Stimulated activated CD4-positive, alpha-beta T cell treated with anti-CD3 and anti-CD28 coated beads, Interleukin-12 subunit alpha, Interleukin-12 subunit beta, amount 100 ng/mL, for 48 hours (primary cell): ENCODE data around the gene CACNA1C.
A peak's percentile ranks its signal among the peaks of the same experiment; 100 is the strongest.

Experiments
- DNase-seq, 3 donors: peaks; one replicate each; pipeline ENCODE4 v3.0.0-alpha.2; 2020; ENCODE audit warnings: low read depth in 2 of 3, low spot score in 1 of 3

CACNA1C gene

DNA sequence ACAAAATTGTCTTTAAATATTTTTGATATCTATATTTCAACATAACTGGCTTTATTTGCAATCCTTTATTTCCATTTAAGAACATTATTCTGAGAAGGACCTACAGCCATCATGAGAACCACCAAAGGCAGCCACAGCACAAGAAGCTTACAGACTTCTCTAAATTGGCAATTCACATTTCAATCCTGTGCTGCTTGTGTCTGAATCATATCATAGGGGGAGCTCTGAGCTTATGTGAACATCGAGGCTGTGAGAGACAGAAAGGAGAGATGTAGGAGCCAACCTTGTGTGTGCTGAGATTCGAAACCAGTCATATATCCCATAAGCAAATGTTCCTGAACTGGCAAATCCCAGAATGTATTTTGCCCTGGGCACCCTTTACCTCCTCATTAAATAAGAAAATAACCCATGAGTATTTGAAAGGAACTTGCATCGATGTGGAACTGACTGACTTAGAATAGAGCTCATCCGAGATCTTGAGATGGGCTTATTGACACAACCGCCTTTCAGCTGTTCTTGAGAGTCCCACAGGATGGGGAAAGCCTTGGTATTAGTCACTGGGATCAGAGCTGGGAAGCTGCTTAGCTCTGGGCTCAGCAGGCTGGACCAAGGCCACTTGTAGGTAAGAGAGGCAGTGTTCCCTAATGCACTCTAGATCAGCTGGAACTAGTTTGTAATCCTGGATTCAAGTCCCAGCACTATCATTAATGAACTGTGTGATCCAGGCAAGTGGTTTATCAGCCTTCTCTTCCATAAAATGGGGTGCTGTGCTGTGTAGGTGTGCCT is 329.8 kb downstream of the CACNA1C start:
- no peak for DNase-seq

DNA sequence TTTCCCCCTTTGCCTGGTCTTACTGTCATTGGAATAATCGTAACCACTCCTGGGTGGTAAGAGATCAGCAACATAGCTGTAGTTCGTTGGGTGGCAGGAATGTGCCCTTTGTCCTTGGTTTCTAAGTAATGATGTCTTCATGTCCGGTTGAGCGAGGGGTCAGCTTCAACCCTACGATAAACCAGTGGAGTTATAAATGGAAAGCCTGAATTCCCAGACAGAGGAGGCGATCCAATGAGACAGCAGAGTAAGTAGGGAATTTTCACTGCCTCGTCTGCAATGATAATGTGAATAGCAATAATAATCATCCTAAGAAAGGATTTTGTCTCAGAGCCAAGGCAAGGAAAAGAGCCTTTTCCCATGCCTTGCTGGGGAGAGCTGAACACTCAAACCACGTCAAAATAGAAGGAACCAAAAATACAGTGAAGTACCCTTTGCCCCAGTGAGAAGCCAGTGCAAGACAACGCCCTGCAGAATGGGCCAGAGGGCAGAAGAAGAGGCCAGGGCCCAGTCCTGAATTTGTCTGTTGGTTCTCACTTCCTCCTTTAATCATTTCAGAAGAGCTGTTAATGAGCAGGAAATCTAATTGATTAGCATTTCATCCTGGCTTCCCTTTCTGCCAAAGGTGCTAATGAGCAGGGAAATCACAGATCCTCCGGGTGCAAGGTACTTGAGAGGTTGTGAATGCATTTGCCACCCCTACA is 330.7 kb downstream of the CACNA1C start:
- DNase-seq: no peak

DNA sequence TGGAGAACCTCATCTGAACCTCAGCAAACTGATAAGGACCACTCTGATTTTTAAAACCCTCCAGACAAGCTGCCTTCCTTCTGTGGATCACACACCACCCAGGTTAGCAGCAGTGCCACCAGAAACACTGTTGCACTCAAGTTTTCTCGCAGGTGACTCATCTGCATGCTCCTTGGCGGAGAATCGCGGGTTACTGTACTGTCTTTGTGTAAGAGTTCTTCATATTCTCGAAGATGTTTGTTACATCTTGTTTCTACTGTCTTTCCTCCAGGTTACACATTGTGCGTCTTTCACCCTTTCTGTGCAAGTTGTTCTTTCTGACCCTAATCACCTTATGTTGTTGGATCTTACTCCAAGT is 331.2 kb downstream of the CACNA1C start:
- DNase-seq: no peak

DNA sequence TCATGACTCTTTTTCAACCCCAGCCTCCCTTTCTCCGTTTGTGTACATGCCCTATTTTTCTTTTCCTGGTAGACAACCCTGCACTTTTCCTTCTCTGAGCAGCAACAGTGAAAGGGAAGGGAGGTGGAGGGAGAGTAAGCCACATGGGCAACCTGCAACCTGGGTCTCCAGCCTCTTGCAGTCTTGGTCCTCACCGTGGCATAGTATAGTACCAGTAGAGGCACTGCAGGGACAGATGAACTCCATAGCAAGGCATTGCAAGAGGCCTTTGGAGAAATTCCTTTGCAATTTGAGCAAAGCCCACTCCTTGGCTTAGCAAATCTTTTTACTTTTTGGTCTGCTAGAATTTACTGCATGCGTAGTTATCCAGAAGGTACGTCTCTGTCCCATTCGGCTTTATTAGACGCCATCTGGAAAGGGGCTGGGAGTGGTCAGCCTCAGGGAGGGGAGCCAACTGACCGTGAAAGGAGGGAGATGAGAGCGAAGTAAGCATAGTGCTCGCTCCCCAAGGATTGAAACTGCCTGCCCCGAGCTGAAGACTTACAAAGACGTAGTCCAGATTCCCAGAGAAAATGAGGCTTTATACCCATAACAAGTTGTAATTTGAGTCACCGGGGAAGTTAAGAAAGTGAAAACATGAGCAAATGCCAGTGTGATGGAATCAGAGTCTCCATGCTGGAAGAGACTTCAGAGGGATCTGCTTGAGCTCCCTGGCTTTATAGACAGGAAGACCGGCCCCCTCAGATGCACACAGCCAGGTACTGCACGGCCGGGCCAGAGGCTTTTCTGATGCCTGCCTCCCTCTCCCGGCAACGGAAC is 332.0 kb downstream of the CACNA1C start:
- DNase-seq: no peak

DNA sequence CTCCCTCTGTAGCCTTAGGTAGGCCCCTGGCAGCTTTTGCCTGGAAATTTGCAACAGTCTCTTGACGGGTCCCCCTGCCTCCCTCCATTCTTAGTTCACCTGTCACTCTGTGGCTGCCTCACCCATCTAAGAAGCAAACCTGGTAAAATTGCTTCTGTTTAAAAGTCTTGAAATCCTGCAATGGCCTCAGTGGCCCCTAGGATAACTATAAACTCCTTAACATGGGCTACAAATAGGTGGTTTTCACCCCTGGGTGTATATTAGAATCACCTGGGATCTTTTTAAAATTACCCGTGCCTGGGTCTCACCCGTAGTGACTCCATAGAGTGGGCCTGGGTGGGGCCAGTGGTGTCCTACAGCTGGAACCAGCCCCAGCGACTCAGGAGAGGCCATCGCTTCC is 332.7 kb downstream of the CACNA1C start:
- DNase-seq: no peak

DNA sequence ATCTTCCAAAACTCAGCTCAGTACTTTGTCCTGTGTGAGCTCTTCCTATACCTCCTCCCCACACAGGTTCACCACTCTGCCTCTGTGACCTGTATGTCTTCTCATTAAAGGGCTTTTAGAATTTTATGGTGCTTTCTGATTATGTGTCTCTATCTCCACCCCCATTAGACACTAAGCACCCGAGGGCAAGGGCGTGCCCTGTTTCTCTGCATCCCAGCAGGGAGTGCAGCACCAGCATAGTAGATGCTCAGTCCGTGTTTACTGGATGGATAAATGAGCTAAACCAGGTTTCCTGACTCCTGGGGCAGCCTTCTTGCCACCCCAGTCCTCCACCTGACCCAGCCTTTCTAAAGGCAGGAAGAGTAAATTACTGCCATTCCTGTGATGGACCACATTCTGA is 333.8 kb downstream of the CACNA1C start:
- no peak for DNase-seq

DNA sequence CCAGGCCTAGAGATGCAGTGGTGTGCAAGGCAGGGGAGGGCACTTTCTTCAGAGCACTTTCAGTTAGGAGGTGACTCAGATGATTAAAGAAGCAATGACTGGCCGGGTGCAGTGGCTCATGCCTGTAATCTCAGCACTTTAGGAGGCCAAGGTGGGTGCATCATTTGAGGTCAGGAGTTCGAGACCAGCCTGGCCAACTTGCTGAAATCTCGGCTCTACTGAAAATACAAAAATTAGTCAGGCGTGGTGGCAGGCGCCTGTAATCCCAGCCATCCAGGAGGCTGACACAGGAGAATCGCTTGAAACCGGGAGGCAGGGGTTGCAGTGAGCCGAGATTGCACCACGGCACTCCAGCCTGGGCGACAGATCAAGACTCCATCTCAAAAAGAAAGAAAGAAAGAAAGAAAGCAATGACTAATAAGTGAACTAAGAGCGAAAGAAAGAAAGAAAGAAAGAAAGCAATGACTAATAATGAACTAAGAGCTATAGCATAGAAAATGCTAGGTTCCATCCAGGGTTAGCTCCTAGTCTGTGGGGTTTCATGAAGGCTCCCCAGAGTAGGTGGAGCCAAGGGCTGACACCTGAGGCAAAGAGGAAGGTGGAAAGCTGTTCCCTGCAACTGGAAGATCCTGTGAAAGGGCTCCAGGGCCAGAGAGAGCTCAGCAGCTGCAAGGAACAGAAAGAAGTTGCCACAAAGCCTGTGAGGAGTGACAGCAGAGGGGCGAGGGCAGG is 334.5 kb downstream of the CACNA1C start:
- DNase-seq: peak; percentile 25 to 40 (median 37)

DNA sequence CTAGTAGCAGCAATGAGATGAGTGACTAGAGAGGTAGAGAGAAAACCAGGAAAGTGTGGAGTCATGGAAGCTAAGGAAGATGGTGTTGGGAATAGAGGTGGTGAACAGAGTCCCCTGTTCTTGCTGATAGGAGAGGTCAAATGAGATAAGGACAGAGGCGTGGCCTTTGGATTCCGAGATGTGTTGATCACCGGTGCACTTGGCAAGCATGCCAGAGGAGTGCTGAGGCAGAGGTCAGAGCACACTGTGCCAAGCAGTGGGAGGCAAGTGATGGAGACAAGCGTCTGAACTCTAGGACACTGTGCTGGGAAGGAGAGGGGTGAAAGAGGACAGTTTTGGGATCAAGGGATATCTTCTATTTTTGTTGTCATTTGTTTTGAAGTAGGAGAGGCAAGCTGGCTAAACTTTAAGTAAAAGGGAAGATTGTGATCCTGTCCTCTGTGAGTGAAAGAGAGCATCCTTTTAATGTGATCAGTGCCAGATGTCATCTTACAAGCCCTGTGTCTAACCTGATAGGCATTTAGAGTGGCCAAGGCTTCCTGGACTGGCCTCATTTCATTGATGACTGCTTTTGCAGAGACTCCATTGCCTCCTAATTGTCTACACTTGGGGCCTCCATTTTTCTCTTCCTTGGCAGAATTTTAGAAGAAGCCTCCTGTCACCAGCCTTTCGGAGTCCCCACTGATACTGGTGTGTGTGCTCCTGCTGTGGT is 336.4 kb downstream of the CACNA1C start:
- no peak for DNase-seq

DNA sequence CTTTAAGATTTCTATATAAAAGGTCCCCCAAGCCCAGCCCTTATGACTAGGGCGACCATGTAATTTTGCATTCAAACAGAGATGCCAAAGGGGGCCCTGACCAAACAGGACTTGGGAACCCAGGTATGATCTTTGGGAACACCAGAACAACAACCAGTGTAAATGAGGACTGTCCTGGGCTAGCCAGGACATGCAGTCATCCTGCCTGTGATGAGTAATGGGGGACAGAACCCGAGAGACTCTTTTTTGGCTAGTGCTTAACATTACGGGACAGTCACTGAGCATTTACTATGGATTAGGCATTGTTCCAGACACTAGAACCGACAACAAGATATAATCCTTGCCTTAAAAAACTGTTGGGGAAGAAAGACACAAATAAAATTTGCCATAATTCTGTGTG is 337.3 kb downstream of the CACNA1C start:
- DNase-seq: no peak

DNA sequence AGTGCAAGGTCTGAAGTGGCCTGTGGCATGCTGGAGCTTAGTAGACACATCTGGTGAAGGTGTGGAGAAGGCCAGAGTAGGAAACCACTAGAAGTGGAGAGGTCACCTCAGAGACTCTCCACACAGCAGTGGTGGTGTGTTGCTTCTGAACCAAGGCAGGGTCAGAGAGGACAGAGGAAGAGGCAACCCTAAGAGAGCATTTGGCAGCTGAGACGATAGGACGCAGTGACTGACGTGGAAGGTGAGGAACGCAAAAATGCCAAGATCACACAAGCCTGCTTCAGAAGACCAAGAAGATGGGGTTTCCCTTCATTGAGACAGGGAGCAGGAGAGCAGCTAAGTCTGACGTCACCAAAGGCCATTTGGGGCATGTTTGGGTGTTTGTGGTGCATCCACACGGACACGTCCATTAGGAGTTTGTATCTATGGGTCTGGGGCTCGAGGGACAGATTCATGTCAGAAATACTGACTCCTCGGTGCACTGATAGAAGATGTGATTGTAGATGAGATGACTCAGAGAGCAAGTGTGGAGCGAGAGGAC is 338.1 kb downstream of the CACNA1C start:
- DNase-seq: no peak

DNA sequence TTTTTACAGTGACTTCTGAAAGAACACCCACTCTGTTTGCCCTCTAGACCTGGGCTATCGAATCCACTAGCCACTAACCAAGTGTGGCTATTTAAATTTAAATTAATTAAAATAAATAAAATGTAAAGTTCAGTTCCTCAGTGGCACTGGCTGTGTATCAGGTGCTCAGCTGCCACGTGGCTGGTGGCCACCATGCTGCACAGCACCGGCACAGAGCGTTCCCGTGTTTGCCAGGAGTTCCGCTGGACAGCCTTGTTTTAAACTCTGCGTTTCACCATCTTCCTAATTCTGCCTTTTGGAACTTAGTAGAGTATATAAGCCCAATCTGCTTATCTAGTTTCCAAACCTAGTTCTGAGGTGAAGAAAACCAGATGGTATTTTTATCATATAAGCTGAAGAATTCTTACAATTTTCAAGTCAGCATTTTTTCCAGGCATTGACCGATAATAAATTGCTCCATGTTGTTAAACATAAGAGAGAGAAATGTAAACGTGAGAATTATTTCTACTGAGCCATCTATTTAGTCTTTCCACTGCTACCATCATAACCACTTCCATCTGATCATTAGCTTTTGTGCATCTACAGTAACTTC is 339.0 kb downstream of the CACNA1C start:
- no peak for DNase-seq

DNA sequence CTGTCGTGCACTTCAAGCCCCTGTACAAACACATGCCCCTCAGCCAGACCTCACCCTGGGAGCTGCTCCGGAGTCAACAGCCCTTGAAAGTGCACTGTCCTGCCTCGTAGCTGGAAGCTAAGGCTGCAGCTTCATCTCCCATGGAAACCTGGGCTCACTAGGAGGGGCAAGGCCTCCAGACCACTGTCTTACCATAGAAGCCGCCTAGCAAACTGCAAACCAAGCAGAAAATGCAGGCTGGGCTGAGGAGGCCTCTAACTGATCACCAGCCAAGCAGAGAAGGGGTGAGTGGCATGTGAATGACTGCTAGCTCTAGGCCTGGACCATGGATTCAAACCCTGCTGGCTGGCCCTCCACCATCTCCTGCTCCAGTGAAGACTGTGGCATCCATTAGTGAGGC is 340.2 kb downstream of the CACNA1C start:
- DNase-seq: no peak

DNA sequence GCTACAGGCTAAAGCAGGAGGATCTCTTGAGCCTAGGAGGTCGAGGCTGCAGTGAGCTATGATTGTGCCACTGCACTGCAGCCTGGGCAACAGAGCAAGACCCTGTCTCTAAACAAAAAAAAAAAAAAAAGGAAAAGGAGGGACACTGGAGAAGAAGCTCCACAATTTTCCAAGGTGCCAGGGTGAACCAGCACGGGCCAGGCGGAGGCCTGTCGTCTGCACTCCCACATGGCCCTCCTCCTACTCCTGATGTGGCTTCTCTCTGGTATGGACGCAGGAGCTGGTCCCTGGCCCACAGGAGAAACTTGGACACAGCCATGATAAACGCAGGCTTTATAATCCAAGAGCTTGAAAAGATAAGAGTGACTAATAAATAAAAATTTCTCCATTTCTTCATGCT is 341.2 kb downstream of the CACNA1C start:
- DNase-seq: no peak

DNA sequence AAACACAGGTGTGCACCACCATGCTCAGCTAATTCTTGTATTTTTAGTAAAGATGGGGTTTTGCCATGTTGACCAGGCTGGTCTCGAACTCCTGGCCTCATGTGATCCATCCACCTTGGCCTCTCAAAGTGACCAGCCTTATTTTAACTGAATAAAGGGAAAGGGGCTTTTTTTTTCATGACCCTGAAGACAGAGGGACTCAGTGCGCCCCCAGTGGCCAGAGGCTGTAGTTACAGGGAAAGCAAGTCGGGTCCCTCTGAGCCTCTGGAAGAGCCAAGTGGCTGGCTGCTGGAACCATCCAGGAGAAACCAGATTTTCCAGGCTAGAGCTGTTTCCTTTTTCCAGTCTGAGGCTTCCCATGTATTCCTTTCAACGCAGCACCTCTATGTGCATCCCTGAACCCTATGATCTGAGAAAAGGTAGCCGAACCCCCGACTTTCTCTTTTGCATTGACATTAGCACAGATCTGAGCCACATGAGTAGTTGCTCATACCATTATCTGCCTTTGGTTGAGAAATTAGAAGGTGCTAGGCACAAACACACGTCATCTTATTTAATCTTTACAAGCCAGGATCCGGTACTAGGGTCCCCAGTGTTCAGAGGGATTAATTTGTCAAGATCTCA is 342.7 kb downstream of the CACNA1C start:
- DNase-seq: peak; percentile 4 to 33 (median 23)

DNA sequence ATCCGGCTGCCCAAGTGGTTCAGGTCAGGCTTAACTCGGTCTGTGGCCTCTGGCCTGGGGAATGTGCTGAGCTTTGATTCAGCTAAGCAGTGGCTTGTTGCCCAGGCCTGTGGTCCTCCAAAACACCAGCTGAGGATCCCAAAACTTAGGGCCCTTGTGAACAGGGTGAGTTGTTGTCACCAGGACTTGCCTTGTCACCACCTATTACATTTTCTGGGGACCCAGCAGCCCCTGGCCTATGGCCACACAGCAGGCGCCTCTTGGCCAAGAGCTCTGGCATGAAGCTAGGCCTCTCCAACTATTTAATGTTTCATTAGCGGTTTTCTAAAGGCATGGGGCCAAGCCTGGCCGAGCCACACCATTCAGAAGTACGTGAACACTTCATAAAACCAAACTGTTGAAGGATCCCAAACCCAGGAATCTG is 343.7 kb downstream of the CACNA1C start:
- no peak for DNase-seq

DNA sequence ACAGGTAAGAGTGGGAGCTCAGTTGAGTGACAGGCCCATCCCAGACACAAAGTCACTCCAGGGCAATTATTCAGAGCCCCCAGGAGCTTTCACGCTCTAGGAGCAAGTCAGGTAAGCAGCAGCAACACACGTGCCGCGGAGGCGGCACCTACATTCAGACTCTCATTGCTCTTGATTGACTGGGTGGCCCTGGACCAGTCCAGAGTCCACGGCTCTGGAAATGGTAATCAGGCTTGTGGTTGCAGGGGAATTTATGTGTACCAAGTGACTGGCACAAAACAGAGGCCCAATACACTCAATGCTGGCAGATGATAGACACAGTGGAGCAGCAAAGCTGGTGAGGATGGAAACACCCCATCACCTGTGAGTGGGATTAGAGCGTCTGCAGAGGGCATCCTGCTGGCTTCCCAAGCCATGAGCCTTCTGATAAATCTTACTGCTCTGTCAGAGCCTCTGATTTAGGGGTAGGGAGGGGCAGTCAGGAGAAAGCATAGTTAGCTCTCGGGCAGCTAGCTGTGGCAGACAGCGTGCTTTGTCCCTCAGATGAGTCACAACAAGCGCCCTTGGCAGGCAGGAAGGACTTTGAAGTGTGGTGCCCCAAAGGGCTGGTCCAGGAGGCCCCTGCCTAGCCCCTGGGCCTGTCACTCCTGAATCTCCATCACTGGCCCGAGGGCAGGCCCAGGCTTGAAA is 344.7 kb downstream of the CACNA1C start:
- no peak for DNase-seq

DNA sequence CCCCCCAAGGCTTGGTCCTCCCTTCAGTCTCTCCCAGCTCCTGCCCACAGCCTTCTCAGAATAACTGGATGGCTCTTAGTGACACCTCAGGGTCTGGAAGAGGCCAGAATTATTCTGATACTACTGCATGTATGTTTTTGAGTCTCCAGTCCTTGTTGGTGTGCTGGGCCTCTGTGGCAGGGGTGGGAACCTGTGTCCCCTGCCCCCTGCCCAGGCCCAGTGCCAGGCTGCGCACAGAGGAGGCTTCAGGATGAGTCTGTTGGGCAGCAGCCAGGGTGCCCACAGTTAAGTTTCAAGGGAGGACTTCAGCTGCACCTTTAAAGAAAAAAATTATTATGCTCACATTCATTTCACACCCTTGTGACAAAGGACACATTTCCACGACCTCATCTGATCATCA is 348.3 kb downstream of the CACNA1C start:
- DNase-seq: no peak

DNA sequence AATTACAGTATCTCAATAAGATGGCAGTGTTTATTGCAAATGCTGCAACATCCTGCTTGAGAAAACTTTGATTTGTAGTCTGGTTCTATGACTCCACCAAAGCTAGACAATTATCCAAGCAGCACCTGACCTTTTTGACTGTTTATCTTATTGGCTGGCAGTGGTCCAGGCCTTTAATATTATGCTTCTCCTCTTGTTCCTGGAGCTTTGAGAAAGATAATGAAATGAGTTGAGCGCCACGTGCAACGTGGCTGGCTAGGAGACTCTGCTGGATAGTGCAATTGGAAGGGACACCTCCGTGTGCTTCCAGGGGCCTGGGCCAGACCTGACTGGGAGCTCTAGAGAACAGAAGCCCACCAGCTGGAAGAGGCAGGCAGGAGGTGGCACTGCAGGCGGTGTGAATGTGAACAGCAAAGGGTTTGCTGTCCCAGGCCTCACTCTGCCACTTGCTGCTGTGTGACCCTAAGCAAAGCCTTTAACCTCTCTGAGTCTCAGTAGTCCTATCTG is 349.3 kb downstream of the CACNA1C start:
- no peak for DNase-seq
